Mucosa of rectum (tissue), 2 donors: Measurements from ENCODE around the gene SUMO4.

Experiments used
- H3K27ac ChIP-seq, 2 donors: one replicate each; pipeline ENCODE4 v1.7.0; 2013; ENCODE audit warnings: inconsistent platforms in 2 of 2, low read depth in 2 of 2, low read length in 2 of 2
- H3K27me3 ChIP-seq, 2 donors: one replicate each; pipeline ENCODE4 v1.7.0; 2013; ENCODE audit warnings: low read length in 2 of 2; ENCODE audit not compliant: control insufficient read depth in 2 of 2, insufficient read depth in 2 of 2
- H3K36me3 ChIP-seq, 2 donors: one replicate each; pipeline ENCODE4 v1.7.0; 2013; ENCODE audit warnings: low read length in 2 of 2; ENCODE audit not compliant: control insufficient read depth in 2 of 2, insufficient read depth in 2 of 2
- H3K4me1 ChIP-seq, 2 donors: one replicate each; pipeline ENCODE4 v1.7.0; 2013; ENCODE audit warnings: low read length in 2 of 2, mild to moderate bottlenecking in 1 of 2; ENCODE audit not compliant: control insufficient read depth in 2 of 2, insufficient read depth in 2 of 2
- H3K4me3 ChIP-seq, 2 donors: one replicate each; pipeline ENCODE4 v1.7.0; 2013; ENCODE audit warnings: low read length in 2 of 2
- H3K9ac ChIP-seq, 2 donors: one replicate each; pipeline ENCODE4 v1.7.0; 2013; ENCODE audit warnings: low read length in 2 of 2, low read depth in 1 of 2, mild to moderate bottlenecking in 1 of 2
- H3K9me3 ChIP-seq, 2 donors: one replicate each; pipeline ENCODE4 v1.7.0; 2013; ENCODE audit warnings: low read length in 2 of 2; ENCODE audit not compliant: control insufficient read depth in 2 of 2
- donor health status: healthy.
- donor health status: Normal muscosa, but diverticular disease.

SUMO4 gene

DNA sequence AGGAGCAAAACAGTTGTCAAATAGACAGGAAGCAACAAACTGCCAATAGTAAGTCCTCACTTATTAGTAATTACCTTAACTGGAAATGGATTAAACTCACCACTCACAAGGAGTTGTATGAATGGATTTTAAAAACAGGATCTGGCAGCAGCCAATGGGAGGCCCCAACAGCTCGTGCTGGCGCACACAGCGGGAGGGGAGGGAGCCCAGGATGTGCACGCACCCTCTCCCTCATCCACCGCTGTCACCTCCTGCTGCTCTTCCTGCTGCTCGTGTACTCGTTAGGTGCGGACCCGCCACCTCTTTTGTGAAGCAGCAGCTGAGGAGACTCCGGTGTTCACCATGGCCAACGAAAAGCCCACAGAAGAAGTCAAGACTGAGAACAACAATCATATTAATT is at the start of gene SUMO4:
SUMO4 (plus strand) TSS at position 213 of the 400 bp plus-strand sequence; CDS start at position 343, 130 bp downstream.
- Histone ChIP-seq H3K4me1 (no peaks in the 10 kb centered on the region), H3K4me3 (no peak within 1 kb of the TSS), H3K27ac (no peak within 1 kb of the TSS), H3K36me3 (peaks cover 18 to 22% of the 10 kb centered on the region in 2 donors), H3K27me3 (no peaks in the 10 kb centered on the region), H3K9ac (no peak within 1 kb of the TSS), H3K9me3 (no peaks in the 10 kb centered on the region)

DNA sequence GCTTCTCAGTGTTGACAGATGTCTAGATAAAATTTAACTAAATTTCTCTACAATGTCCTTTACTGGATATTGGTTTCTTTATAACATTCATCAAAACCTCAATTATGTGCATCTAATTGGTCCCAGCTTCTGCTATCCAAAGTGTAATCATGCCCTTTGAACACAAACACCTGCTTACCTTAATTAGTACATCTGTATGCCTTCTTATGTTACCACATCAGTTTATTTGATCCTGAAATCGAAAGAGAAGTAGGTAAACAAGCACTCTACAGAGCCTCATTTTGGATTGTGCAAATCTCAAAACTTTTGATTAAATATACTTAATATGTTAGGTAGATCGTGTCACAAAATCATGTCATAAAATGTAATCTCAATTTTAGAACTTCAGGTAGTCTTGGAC is 46.1 kb upstream of the SUMO4 start:
- Histone ChIP-seq H3K9ac (no peak overlapping the region), H3K4me3 (no peak overlapping the region), H3K36me3 (no peaks in the 10 kb centered on the region), H3K27me3 (no peaks in the 10 kb centered on the region), H3K4me1 (peaks cover 0 to 9% of the 10 kb centered on the region in 2 donors), H3K9me3 (no peaks in the 10 kb centered on the region), H3K27ac (no peak overlapping the region)

DNA sequence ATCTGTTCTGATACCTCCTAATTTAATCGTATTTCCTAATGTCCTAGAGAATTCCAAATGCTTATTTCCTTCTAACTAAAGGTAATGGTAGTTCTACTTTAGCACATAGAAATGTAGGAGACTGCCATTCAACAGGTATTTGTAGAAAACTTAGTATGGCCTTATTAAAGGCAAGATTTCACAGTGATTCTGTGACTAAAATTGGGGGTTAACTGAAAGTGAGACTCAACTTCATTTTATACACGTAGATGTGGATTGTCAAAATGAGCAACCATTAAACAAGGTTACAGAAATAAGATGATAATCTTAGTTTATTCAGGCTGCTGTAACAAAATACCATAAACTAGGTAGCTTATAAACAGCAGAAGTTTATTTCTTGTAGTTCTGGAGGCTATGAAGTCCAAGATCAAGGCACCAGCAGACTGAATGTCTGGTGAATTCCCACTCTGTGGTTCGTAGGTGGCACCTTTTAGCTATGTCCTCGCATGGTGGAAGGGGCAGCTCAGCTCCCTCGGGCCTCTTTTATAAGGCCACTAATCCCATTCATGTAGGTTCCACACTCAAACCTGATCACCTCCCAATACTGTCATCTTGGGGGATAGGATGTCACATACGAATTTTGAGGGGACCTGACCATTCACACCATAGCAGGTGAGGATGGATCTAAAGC is 43.8 kb upstream of the SUMO4 start:
- Histone ChIP-seq H3K36me3 (no peaks in the 10 kb centered on the region), H3K9ac (no peak overlapping the region), H3K4me1 (peaks cover 0 to 9% of the 10 kb centered on the region in 2 donors), H3K27ac (no peak overlapping the region), H3K9me3 (no peaks in the 10 kb centered on the region), H3K4me3 (no peak overlapping the region), H3K27me3 (no peaks in the 10 kb centered on the region)

DNA sequence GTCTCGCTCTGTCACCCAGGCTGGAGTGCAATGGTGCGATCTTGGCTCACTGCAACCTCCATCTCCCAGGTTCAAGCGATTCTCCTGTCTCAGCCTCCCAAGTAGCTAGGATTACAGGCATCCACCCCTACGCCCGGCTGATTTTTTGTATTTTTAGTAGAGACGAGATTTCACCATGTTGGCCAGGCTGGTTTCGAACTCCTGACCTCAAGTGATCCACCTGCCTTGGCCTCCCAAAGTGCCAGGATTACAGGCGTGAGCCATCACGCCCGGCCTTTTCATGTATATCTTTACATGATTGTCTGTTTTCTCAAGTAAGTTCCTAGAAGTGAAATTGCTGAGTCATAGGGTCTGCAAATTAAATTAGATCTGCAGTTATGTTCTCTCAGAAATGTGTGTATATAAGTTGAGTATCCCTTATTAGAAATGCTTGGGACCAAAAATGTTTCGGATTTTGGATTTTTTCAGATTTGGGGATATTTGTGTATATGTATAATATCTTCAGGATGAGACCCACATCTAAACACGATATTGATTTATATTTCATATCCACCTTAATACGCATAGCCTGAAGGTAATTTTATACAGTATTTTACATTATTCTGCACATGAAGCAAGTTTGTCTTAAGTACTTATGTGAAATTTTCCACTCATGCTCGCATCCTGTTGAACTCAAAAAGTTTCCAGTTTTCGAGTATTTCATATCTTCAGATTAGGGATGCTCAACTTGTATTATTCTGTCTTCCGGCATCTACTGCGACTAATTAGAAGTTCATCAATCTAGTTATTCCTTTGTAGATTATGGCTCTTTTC is 42.1 kb upstream of the SUMO4 start:
- Histone ChIP-seq H3K36me3 (no peaks in the 10 kb centered on the region), H3K27ac (no peak overlapping the region), H3K9me3 (no peaks in the 10 kb centered on the region), H3K4me3 (no peak overlapping the region), H3K4me1 (peaks cover 0 to 8% of the 10 kb centered on the region in 2 donors), H3K27me3 (no peaks in the 10 kb centered on the region), H3K9ac (no peak overlapping the region)

DNA sequence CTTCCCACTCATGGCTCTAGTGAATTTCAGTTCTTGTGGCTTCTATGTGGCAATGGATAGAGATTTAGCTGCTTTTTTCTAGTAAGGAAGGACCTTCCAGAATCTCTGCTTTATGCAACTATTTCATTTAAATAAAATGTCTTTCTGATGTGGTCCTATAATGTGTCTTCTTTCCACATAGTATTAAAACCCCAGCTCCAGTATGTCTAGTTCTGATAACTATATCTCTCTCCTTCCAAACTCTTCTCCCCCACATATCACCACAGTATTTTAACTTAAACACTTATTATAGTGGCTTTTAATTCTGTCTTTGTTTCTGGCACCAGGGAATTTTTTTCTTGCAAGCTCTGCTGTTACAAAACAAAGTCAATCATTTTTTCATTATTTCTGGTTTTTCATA is 40.6 kb upstream of the SUMO4 start:
- H3K4me3 ChIP-seq: no peak overlapping the region

DNA sequence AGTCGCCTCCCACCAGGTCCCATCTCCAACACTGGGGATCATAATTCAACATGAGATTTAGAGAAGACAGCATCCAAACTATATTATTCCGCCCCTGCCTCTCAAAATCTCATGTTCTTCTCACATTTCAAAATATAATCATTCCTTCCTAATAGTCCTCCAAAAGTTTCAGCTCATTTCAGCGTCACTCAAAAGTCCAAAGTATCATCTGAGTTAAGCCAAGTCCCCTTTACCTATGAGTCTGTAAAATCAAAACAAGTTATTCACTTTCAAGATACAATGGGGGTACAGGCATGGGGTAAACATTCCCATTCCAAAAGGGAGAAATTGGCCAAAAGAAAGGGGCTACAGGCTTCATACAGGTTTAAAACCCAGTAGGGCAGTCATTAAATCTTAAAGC is 39.5 kb upstream of the SUMO4 start:
- no peaks in the 10 kb centered on the region for H3K27me3 ChIP-seq
- H3K4me3 ChIP-seq: no peak overlapping the region
- H3K9ac ChIP-seq: no peak overlapping the region
- no peak overlapping the region for H3K27ac ChIP-seq
- no peaks in the 10 kb centered on the region for H3K36me3 ChIP-seq
- no peaks in the 10 kb centered on the region for H3K9me3 ChIP-seq
- peaks cover 0 to 3% of the 10 kb centered on the region in 2 donors for H3K4me1 ChIP-seq

More for the DNA sequence above, 40.6 kb upstream of the SUMO4 start:
- no peaks in the 10 kb centered on the region for H3K4me1 ChIP-seq
- no peak overlapping the region for H3K9ac ChIP-seq
- no peaks in the 10 kb centered on the region for H3K36me3 ChIP-seq
- H3K9me3 ChIP-seq: no peaks in the 10 kb centered on the region
- H3K27ac ChIP-seq: no peak overlapping the region
- no peaks in the 10 kb centered on the region for H3K27me3 ChIP-seq

DNA sequence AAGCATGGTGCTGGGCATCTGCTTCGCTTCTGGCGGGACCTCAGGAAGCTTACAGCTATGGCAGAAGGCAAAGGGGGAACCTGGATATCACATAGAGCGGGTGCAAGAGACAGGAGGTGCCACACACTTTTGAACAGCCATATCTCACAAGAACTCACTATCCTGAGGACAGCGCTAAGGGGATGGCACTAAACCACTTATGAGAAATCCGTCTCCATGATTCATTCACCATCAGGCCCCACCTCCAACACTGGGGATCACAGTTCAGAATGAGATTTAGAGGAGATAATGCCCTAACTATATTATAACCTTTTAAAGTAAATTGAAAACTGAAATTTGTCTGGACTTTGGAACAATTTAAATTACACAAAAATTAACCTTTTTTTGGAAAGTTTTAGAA is 37.8 kb upstream of the SUMO4 start:
- H3K4me3 ChIP-seq: no peak overlapping the region
- H3K9me3 ChIP-seq: no peaks in the 10 kb centered on the region
- H3K27ac ChIP-seq: no peak overlapping the region
- H3K36me3 ChIP-seq: no peaks in the 10 kb centered on the region
- H3K4me1 ChIP-seq: peaks cover 0 to 6% of the 10 kb centered on the region in 2 donors
- no peaks in the 10 kb centered on the region for H3K27me3 ChIP-seq
- no peak overlapping the region for H3K9ac ChIP-seq

DNA sequence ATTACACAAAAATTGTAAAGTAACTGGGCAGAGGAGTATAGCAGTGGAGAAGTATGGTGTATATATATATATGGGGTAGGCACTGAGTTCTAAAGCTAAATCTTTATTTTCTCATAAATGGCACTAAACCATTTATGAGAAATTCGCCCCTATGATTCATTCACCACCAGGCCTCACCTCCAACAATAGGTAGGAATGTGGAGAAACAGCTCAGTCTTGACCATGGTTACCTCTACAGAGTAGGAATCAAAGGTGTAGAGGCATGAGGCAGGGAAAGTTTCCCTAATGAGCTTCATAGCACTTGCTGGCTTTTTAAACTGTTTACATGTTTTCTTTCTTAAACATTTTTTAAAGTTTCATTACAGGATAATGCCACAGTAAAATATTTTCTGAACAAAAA is 36.9 kb upstream of the SUMO4 start:
- Histone ChIP-seq H3K9ac (no peak overlapping the region), H3K36me3 (no peaks in the 10 kb centered on the region), H3K27me3 (no peaks in the 10 kb centered on the region), H3K27ac (no peak overlapping the region), H3K4me1 (peaks cover 0 to 6% of the 10 kb centered on the region in 2 donors), H3K9me3 (no peaks in the 10 kb centered on the region), H3K4me3 (no peak overlapping the region)

DNA sequence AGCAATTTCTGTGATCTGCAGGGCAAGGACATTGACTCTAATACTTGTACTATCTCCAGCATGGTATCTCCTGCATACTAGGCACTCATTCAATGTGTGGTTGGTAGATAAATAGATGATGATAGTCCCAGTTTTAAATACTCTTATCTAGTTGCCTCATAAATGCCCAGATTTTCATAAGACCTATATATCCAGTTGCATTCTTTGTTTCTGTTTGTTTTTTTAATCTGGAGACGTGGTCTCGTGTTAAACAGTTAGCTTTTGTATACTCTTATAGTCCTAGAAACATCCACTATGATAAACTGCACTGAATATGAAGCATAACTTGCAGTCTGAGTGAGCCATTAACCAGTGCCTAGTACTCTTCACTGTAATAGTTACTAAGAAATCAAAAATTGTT is 35.5 kb upstream of the SUMO4 start:
- H3K36me3 ChIP-seq: no peaks in the 10 kb centered on the region
- H3K27me3 ChIP-seq: no peaks in the 10 kb centered on the region
- H3K9me3 ChIP-seq: no peaks in the 10 kb centered on the region
- no peak overlapping the region for H3K27ac ChIP-seq
- H3K4me3 ChIP-seq: no peak overlapping the region
- H3K9ac ChIP-seq: no peak overlapping the region
- peaks cover 0 to 6% of the 10 kb centered on the region in 2 donors for H3K4me1 ChIP-seq

DNA sequence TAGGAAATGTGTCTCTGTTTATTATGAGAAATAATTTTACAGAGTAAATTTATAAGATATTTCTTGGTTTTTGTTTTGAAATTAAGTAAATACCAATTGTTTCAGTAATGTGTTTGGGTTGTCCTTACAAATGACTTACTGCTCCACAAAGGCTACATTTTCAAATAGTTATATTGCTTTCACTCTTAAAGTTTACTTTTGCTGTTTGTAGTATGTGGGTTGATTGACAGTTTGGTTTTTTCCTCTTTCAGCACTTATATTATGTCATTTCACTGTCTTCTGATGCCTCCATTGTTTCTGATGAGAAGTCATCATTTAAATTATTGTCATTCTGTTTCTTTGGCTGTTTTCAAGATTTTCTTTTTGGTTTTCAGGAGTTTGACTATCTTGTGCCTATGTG is 34.9 kb upstream of the SUMO4 start:
- Histone ChIP-seq H3K4me3 (no peak overlapping the region), H3K36me3 (no peaks in the 10 kb centered on the region), H3K27me3 (no peaks in the 10 kb centered on the region), H3K4me1 (peaks cover 0 to 6% of the 10 kb centered on the region in 2 donors), H3K27ac (no peak overlapping the region), H3K9ac (no peak overlapping the region), H3K9me3 (no peaks in the 10 kb centered on the region)
